ENCODE data around the gene SLC22A5. TPM values are rescaled to one million over a fixed set of nuclear protein-coding genes. Genes with fewer than 3 reads are reported as not detected.

SLC22A5 gene
- total and polyA plus RNA-seq, 2 donors (not counting 3 experiments of a cell fraction or from before 2014, with no cell fraction given) = 3.6 to 9.3 TPM

GRCh38 chr5:132408965-132409364, 39.5 kb downstream of the SLC22A5 start:
- FAIRE-seq (no peak), DNase-seq (ENCODE audit: low read depth, low spot score) (no peak)
- dilution Hi-C loops (cut with MboI; ENCODE audit: extremely low pct_ligation_motif_present, low sequenced_read_pairs) (no loop called here), intact Hi-C loops (cut with micrococcal nuclease) (no loop called here)
- Histone ChIP-seq H3K9me1 (replicated peaks; ENCODE audit: control insufficient read depth, extremely low read depth, insufficient read depth, low read length) (no peaks in the 10 kb centered on the region), H3K9ac (replicated peaks; ENCODE audit: extremely low read depth, insufficient read depth, low read length) (no peak overlapping the region), H4K20me1 (replicated peaks; ENCODE audit: control insufficient read depth, extremely low read depth, insufficient read depth, low read length) (no peaks in the 10 kb centered on the region), H2AFZ (ENCODE audit: low read depth, low read length) (no peak overlapping the region), H3K9me3 (replicated peaks; ENCODE audit: control insufficient read depth, insufficient read depth, low read length) (no peaks in the 10 kb centered on the region), H3K4me1 (ENCODE audit: control insufficient read depth, extremely low read depth, insufficient read depth, low read length) (peaks cover 31% of the 10 kb centered on the region), H3K36me3 (ENCODE audit: control insufficient read depth in 2 of 2, extremely low read depth in 1 of 2, insufficient read depth in 2 of 2, low read length in 2 of 2) (no peaks in the 10 kb centered on the region), H3K79me2 (ENCODE audit: control insufficient read depth, insufficient read depth, low read length) (peaks cover 3% of the 10 kb centered on the region), H3K4me2 (ENCODE audit: insufficient read depth, low read length) (no peak overlapping the region), H3K4me3 (replicated peaks in 1 of 3; ENCODE audit: insufficient read depth in 1 of 3, low read depth in 1 of 3, low read length in 3 of 3) (no peak overlapping the region), H3K27ac (ENCODE audit: insufficient read depth, low read depth, low read length) (no peak overlapping the region), H3K27me3 (ENCODE audit: control insufficient read depth in 2 of 2, insufficient read depth in 2 of 2, low read length in 2 of 2) (no peaks in the 10 kb centered on the region)
- ChIA-PET POLR2A (no interaction called here), CTCF (interaction anchor here (1.0 to 3.9 kb wide), 2 partner anchors 20 to 92 kb away, joined by 5 to 59 read pairs; no protein-coding TSS in a partner anchor)
- no TSS peak for BruUV-seq (replicated peaks)
- TF ChIP-seq, protein P1, sequence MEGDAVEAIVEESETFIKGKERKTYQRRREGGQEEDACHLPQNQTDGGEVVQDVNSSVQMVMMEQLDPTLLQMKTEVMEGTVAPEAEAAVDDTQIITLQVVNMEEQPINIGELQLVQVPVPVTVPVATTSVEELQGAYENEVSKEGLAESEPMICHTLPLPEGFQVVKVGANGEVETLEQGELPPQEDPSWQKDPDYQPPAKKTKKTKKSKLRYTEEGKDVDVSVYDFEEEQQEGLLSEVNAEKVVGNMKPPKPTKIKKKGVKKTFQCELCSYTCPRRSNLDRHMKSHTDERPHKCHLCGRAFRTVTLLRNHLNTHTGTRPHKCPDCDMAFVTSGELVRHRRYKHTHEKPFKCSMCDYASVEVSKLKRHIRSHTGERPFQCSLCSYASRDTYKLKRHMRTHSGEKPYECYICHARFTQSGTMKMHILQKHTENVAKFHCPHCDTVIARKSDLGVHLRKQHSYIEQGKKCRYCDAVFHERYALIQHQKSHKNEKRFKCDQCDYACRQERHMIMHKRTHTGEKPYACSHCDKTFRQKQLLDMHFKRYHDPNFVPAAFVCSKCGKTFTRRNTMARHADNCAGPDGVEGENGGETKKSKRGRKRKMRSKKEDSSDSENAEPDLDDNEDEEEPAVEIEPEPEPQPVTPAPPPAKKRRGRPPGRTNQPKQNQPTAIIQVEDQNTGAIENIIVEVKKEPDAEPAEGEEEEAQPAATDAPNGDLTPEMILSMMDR (IDR thresholded peaks at IDR 0.05; ENCODE audit: extremely low read depth in 1 of 2, insufficient read depth in 1 of 2, low read depth in 1 of 2, low read length in 2 of 2) = no peak
- TF ChIP-seq POLR2A (IDR thresholded peaks at IDR 0.05; ENCODE audit: low read depth, low read length) (no peak), JUN (IDR thresholded peaks at IDR 0.05; ENCODE audit: borderline replicate concordance, insufficient read depth, insufficient read length, low read depth) (no peak), MYC (IDR thresholded peaks at IDR 0.05; ENCODE audit: low read depth, low read length) (no peak), GATA2 (IDR thresholded peaks at IDR 0.05; ENCODE audit: insufficient read depth, insufficient read length, low read depth, low read length) (no peak), POLR2AphosphoS5 (IDR thresholded peaks at IDR 0.05; ENCODE audit: insufficient read depth, low read depth, low read length) (no peak), MAX (IDR thresholded peaks at IDR 0.05; ENCODE audit: insufficient read depth, insufficient read length) (no peak), FOS (IDR thresholded peaks at IDR 0.05; ENCODE audit: borderline replicate concordance, insufficient read depth, low read length) (no peak), EZH2 (IDR thresholded peaks at IDR 0.05; ENCODE audit: borderline replicate concordance, low read depth, low read length, severe bottlenecking) (no peak)
